Chondrocyte (in vitro differentiated cells): Measurements from ENCODE around the gene MACROD2. TPM values are rescaled to one million over a fixed set of nuclear protein-coding genes. Genes with fewer than 3 reads are reported as not detected.

Experiments used
- DNase-seq: peaks from one replicate; pipeline ENCODE4 v3.0.0; 2021; ENCODE audit warnings: mixed read lengths, low spot score
- H3K27ac Mint-ChIP-seq: one replicate; pipeline ENCODE4 v1.8.0; 2021; ENCODE audit warnings: mild to moderate bottlenecking, moderate library complexity, mixed read lengths; ENCODE audit not compliant: unreplicated experiment
- H3K27me3 Mint-ChIP-seq: 2 replicates; pipeline ENCODE4 v1.8.0; 2021; ENCODE audit warnings: low read depth, mixed read lengths
- H3K36me3 Mint-ChIP-seq: 2 replicates; pipeline ENCODE4 v1.8.0; 2021; ENCODE audit warnings: low read depth, mixed read lengths
- H3K4me1 Mint-ChIP-seq: 2 replicates; pipeline ENCODE4 v1.8.0; 2021; ENCODE audit warnings: low read depth, mild to moderate bottlenecking, mixed read lengths
- H3K4me3 Mint-ChIP-seq: one replicate; pipeline ENCODE4 v1.8.0; 2021; ENCODE audit warnings: mild to moderate bottlenecking, moderate library complexity, mixed read lengths; ENCODE audit not compliant: unreplicated experiment
- H3K9me3 Mint-ChIP-seq: 2 replicates; pipeline ENCODE4 v1.8.0; 2021; ENCODE audit warnings: low read depth, mixed read lengths
- CTCF ChIP-seq: fragments of 200-600 bp; sonication (generic); IDR thresholded peaks from 2 replicates; pipeline ENCODE4 v1.5.0; 2021; ENCODE audit warnings: antibody characterized with exemption, mild to moderate bottlenecking, moderate library complexity
- total RNA-seq: library from RNA; stranded (reverse); gene quantifications from 3 replicates; pipeline ENCODE4 v1.2.1, GENCODE V29; 2021

MACROD2 gene
- total RNA-seq, 1 donor from 2014 or later, result 3.2 TPM

DNA sequence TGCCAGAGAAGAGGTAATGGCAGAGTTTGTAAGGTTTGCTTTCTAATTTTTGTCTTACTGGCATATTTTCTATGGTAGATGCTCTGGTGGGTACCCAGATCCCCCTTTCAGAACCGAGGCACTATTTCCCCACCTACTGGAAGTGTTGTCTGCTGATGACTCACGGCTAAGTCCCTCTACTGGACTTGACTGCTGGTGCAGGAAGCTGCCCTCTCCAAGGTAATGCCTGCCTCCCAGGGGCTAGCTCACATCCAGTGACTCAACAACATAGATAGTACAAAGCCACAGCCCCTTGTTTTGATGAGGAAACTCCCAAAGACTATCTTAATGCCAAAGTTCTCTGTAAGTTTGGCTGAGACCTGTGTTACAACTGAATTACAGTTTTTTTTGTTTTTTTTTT is 627.5 kb downstream of the MACROD2 start:
- Mint-ChIP-seq H3K4me3 (no peak overlapping the region), H3K4me1 (no peaks in the 10 kb centered on the region), H3K27ac (no peak overlapping the region), H3K27me3 (no peaks in the 10 kb centered on the region), H3K9me3 (no peaks in the 10 kb centered on the region), H3K36me3 (no peaks in the 10 kb centered on the region)
- no peak for DNase-seq
- no peak for TF ChIP-seq CTCF

DNA sequence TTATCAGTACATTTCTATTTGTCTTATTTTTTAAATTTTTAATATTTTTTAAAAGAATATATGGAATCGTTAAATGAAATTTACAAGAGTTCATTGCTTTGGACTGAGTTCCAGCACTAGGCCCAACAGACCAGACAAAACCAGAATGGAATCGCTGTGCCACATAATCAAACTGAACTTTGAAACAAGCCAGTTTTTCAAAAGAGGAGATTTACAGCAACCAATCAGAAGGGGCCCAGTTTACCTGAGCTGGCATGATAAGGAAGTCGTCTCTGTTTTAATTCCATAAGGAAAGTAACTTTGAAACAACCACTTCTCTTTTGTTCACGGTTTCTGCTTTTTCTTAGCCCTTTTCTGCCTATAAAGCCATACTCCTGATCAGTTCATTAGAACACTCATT is 635.7 kb downstream of the MACROD2 start:
- H3K9me3 Mint-ChIP-seq, result no peaks in the 10 kb centered on the region
- no peak for TF ChIP-seq CTCF
- H3K36me3 Mint-ChIP-seq, result no peaks in the 10 kb centered on the region

GRCh38 chr20:14632906-14633305 is 637.6 kb downstream of the MACROD2 start:
- Mint-ChIP-seq H3K36me3 (no peaks in the 10 kb centered on the region), H3K4me1 (no peaks in the 10 kb centered on the region), H3K9me3 (no peaks in the 10 kb centered on the region), H3K27ac (no peak overlapping the region), H3K27me3 (peaks cover 3% of the 10 kb centered on the region), H3K4me3 (no peak overlapping the region)
- DNase-seq, result no peak
- TF ChIP-seq CTCF, result no peak

More for the DNA sequence above, 635.7 kb downstream of the MACROD2 start:
- Mint-ChIP-seq H3K27ac (no peak overlapping the region), H3K4me1 (no peaks in the 10 kb centered on the region), H3K4me3 (no peak overlapping the region), H3K27me3 (peaks cover 2% of the 10 kb centered on the region)
- DNase-seq, result no peak

GRCh38 chr20:14633507-14633906 is 638.2 kb downstream of the MACROD2 start:
- Mint-ChIP-seq H3K9me3 (no peaks in the 10 kb centered on the region), H3K36me3 (no peaks in the 10 kb centered on the region), H3K4me3 (no peak overlapping the region), H3K27ac (no peak overlapping the region), H3K27me3 (peaks cover 3% of the 10 kb centered on the region), H3K4me1 (no peaks in the 10 kb centered on the region)
- TF ChIP-seq CTCF, result no peak
- DNase-seq, result no peak

- Mint-ChIP-seq H3K4me1 (no peaks in the 10 kb centered on the region), H3K27me3 (peaks cover 3% of the 10 kb centered on the region), H3K27ac (no peak overlapping the region), H3K4me3 (no peak overlapping the region), H3K36me3 (no peaks in the 10 kb centered on the region), H3K9me3 (peaks cover 5% of the 10 kb centered on the region)
- DNase-seq, result no peak
- no peak for TF ChIP-seq CTCF
Observed at GRCh38 chr20:14634665-14635064, 639.3 kb downstream of the MACROD2 start.
